GM18511 (cell line): Measurements from ENCODE around the gene FGL2.
"Not testable (repeated sequence)": the region's sequence is repeated elsewhere in the genome, so short reads cannot be mapped to it uniquely, and the experiment has no call there.

Source experiments
- ATAC-seq: cut with Tn5 transposase; IDR thresholded peaks from one replicate; pipeline ENCODE4 v1.9.1; 2021; ENCODE audit warnings: mild to moderate bottlenecking, moderate library complexity; ENCODE audit not compliant: unreplicated experiment

FGL2 gene

DNA sequence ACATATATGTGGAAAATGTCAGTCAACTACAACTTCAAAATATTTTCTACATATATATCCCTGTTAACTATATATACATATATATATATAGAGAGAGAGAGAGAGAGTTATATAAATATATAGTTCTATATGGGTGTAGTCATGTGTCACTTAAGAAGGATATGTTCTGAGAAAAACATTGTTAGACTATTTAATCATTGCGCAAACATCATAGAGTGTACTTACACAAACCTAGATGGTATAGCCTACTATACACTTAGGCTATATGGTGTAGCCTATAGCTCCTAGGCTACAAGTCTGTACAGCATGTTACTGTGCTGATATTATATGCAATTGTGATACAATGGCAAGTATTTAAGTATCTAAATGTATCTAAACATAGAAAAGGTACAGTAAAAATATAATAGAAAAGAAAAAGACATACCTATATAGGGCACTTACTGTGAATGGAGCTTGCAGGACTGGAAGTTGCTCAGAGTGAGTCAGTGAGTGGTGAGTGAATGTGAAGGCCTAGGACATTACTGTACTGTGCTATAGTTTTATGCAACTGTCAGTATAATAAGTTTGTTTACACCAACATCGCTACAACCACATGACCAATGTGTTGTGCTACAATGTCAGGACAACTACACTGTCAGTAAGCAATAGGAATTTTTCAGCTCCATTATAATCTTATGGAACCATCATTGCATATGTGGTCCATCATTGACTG is 18.0 kb upstream of the FGL2 start:
- ATAC-seq, result no peak

DNA sequence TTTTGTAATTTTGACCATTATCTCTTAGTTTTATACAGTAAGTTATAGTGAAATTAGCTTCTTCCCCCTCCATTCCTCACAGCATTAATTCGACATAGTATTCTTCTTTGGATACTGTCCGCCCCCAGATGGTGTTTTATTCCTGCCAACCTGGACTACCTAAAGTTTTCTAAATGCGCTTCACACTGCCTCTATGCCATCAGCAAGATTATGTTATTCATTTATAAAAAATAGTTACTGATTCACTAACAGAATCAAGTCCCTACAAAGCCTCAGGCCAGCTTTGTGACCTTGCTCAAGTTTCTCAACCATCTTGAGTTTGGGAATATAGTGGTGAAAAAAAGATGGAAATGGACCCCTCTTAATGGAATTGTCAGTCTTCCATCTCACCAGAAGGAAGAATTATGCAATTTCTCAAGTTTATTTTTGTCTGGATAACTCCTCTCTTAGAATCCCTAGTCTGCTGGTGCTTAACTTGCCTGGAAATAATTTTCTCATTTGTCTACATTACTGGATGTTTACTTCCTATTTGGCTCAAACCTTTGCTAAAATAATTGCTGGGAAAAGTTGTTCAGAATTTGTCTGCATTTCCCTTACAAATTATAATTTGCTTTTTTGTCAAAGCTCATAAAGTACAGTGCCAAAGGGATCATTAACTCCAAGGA is 16.7 kb upstream of the FGL2 start:
- ATAC-seq, result no peak

DNA sequence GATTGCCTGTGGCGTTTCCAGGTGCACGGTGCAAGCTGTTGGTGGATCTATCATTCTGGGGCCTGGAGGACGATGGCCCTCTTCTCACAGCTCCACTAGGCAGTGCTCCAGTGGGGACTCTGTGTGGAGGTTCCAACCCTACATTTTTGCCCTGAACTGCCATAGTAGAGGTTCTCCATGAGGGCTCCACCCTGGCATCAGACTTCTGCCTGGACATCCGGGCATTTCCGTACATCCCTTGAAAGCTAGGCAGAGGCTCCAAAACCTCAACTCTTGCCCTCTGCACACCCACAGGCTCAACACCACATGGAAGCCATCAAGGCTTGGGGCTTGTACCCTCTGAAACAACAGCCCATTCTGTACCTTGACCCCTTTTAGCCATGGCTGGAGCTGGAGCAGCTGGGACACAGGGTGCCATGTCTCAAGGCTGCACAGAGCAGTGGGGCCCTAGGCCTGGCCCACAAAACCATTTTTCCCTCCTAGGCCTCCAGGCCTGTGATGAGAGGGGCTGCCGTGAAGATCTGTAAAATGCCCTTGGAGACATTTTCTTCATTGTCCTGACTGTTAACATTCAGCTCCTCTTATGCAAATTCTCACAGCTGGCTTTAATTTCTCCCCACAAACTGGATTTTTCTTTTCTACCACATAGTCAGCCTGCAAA is 10.0 kb upstream of the FGL2 start:
- ATAC-seq, result no peak

DNA sequence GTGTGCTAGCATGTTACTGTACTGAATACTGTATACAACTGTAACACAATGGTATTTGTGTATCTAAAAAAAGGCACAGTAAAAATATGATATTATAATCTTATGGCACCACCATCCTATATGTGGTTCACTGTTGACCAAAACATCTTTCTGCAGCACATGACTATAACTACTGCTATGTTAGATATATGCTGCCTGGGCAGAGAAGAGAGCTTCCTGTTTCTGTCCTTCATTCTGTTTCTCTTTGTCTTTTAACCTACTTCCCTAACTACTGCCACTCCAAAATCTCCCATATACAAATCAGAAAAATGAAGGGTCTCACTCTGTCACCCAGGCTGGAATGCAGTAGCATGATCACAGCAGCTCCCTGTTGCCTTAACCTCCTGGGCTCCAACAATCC is 8.8 kb upstream of the FGL2 start:
- no peak for ATAC-seq

DNA sequence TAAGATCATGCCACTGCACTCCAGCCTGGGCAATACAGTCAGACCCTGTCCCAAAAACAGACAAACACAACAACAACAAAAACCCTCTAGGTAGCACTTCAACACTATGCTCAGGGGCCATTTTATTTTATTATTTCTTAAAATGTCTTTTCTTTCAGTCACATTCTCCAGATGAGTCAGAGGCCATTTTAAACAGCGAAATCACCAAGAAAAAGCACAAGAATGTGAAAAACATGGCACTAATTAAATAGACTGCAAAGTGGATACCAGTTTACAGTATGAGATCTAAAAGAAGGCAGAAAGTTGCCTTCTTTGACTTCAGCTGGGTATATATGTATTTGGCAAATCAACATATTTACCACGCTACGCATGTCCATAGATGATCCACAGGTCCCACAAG is 6.1 kb upstream of the FGL2 start:
- no peak for ATAC-seq

DNA sequence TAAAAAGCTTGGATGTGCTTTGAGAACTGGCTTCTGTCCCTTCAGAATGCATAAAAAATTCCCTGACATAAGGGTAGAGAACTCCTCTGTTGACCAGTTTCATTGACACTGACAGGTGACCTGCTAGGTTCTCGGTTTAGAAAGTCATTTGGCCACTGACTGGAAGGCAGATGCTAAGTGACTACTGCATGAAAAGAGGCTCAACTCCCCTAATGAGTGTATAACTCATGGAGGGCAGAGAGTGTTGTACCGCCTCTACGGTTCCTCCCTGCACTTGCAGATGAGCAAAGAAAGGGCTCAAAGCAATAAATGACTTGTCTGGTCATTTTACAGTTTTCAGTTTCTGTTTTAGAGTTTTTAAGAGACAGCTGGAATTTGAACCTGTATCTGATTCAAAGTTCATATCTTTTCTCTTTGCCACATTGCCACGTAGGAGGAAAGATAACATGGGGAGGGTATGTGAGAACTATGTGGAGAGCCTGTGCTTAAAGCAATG is 2.9 kb upstream of the FGL2 start:
- ATAC-seq, result peak; percentile 92

DNA sequence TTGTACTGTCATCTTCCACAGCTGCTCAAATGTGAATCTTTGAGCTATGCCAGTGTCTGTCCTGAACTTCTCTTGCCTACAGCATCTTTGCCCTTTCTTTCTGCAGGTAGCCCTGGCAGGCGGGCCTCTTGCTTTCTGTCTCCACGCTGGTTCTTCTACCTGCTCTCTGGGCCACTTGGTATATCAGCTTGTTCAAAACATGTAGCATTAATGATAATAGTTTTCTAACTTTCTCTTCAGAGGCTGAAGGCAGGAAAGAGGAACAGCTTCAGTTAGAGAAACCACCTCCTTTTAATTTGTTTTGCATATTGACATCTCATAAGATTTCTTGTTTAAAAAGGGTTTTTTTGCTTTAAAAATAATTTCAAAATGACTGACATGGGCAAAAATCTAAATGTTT is 923 bp upstream of the FGL2 start:
- no peak for ATAC-seq

DNA sequence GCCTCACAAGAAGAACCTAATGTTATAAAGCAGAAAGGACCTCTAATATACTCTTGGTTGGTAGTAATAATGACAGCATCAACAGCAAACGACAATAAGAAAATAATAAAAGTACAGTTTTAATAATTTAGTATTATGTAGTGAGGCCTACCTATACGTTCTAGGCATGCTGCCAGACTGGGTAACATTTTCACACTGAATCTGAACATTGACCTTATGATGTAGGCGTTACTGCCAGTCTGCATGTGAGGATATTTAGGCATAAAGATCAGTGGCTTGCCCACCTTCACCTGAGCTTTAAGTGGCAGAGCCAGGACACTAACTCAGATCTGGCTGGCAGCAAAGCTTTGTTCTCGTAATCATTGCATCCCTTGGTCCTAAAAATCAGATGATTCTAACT is 2.5 kb downstream of the FGL2 start:
- no peak for ATAC-seq

DNA sequence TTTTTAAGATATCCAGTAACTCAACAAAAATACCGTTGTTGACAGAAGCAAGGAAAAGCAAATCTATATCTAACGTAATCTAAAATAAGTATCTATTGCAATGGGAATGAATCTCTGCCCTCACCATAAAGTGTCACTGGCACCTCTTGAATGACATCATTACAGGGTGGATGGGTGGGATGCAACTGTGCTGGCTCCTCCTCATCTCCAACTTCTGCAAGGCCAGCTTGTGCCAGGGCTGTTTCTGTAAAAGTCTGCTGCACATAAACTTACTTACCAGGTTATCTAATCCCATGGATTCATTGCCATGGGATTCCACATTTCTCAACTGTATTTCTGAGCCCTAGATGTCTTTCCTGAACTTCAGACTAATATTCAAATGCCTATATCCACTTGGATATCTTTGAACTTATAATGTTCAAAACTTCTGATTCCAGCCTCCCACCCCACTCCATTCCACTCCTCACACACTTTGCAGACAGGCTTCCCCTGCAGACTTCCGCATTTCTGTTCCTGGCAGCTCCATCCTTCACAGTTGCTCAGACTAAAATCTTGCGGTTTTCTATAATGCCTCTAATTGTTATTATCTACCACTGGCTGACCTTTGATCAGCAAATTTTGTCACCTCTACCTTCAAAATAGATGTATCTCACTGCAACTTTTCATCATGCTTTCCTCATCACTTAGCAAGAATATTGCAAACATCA is 10.7 kb downstream of the FGL2 start:
- ATAC-seq, result peak; percentile 38

DNA sequence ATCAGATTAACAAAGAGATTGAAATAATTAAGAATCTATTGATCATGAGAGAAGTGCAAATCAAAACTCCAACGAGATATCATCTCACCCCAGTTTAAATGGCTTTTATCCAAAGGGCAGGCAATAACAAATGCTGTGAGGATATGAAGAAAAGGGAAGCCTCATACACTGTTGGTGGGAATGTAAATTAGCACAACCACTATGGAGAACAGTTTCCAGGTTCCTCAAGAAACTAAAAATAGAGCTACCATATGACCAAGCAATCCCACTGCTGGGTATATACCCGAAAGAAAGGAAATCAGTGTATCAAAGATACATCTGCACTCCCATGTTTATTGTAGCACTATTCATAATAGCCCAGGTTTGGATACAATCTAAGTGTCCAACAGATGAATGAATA is 13.8 kb downstream of the FGL2 start:
- ATAC-seq, result no peak

DNA sequence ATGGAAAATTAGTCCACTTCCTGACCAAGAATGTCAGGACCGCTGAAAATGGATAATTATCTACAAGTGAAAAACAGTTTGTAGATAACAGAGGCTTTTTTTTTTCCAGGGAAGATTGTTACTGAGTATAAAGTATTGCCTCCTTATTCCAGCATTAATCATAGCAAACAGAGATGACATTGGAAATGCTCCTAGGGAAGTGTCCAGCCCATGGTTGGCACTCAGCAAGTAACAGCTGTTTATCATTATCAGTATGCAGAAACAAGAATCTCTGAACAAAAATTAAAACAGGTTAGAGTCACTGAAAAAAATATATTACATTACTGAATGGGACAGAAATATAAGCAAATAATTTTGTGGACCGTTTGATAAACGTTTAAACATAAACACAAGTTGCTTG is 14.6 kb downstream of the FGL2 start:
- ATAC-seq, result no peak

DNA sequence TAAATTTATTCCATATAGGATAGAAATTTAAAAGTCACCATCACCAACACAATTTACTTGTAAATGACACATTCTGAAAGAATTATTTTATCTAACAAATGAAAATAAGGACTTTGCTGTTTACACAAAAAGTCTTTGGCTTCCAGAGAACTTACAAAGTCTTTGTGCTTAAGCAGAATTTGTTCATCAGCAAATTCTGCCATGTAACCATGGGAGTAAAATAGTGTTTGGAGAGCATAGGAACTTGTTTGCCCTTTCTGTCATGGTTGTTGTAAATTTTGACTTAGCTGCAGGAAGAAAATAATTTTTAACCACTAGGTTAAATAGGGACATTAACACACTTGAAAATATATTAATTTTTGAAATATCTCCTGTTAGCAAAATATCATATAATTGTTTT is 15.2 kb downstream of the FGL2 start:
- ATAC-seq, result no peak

DNA sequence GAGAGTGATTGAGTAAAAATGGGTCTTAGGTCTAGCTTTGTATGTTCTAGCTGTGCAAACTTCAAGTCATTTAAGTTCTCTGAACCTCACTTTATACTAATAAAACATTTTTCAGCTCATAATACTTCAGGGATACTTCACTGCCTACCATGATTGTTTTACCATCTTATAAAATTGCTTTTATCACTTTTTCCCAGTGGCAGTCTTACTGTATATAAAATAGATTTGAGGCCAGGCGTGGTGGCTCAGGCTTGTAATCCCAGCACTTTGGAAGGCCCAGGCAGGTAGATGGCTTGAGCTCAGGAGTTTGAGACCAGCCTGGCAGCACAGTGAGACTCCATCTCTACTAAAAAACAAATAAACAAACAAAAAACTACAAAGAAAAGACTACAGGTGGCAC is 17.4 kb downstream of the FGL2 start:
- no peak for ATAC-seq

DNA sequence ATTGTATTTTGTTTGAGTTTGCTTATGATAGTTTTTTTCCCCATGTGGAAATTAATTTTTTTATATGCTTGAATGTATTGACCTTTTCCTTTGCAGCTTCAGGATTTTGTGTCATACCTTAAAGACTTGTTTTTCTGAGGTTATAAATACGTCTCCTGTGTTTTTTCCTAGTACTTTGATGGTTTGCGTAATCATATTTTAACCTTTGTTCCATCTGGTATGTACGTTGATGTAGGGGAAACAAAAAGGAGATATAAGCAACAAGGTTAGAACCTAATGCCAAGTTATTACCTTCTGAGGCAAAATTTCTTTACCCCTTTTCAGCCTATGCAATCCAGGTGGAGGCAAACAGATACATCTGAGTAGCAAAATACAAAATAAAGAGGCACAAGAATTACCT is 17.9 kb downstream of the FGL2 start:
- ATAC-seq, result no peak

DNA sequence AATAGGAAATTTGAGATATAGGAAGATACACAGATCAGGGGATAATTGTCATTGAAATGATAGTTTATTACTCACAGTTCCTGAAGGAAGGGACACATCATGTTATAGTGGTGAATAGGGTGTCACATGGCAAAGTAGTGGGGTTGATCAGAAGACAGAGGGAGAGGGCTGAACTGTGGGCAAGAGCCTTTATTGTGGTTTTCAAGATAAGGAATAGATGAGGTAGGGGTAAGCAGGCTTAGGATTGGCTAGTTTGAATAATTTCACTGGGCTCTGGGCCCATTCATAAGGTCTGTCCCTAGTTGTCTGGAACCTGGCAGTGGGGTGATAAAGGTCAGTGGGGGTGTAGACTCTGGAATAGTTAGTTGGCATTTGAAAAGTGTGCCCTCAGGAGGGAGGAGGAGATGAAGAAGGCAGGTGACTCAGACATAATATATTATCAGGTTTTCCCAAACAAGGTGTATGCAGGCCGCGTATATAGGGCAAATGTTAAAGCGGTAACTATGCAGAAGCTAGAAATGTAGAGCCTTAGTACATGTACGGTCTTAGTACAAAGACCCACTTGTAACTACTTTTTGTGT is 18.5 kb downstream of the FGL2 start:
- ATAC-seq, result no peak

DNA sequence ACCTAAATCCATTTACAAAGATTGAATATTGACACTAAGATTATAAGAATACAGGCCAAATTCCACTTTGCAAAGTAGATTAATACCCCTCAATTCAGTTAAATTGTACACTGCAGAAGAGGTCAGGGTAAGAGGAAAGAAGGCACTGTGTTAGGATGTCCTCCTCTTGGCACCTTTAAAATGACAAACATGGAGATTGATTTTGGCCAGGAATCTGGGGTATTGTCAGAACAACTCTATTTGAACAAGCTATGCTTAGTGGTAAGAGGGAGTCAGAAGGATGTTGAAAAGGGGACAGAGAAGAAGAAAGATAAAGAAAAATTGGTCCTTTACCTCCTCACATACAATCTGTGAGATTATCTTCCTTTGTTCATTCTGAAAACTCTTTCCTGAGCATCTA is 21.6 kb downstream of the FGL2 start:
- ATAC-seq, result not testable (repeated sequence)

DNA sequence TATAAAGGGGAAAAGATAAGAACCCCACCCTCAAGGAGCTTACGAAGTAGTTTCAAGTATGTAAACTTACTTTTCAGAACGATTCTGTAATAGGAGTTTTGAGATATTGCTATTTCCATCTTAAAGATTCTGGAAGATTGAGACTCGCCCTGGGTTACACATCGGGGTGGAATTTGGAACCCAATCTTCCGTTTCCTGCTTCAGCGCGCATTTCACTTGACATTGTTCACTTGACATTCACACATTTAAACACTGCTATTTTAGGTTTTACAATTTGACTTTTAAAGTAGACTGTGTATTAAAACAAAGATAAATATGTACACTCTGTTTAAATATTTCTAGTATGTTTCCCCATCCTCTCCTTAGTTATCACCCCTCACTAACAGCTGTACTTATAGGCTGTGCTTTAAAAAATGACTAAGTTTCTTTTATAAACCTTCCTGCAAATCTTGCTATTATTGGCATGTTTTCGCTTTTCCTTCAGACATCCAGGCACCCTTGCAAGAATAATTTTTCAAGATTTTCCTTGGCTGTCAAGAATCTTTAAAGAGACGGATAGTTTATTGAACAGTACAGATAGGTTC is 22.2 kb downstream of the FGL2 start:
- ATAC-seq, result not testable (repeated sequence)

DNA sequence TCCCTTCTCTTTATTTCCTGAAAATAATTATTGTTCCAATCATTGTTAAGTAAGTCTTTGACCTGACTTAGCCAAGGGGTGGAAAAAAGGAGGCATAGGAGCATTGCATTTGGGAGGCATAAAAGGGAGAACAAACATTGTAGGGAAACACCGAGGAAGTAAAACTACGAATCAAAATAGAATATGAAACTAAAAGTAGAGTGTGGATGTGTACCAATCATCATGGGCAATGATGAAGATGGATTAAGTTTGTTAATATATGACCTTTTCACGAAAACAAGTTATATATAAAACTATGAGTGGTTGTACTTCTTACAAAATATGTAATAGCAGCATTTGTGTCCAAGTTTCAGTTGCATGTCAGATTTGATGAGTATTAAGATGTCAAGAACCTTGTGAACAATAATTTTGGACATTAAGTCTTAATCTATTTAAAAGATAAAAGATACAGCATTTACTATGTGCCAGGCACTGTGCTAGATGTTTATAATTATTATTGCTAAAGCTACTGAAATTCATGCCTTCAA is 24.3 kb downstream of the FGL2 start:
- peak; percentile 89 for ATAC-seq

DNA sequence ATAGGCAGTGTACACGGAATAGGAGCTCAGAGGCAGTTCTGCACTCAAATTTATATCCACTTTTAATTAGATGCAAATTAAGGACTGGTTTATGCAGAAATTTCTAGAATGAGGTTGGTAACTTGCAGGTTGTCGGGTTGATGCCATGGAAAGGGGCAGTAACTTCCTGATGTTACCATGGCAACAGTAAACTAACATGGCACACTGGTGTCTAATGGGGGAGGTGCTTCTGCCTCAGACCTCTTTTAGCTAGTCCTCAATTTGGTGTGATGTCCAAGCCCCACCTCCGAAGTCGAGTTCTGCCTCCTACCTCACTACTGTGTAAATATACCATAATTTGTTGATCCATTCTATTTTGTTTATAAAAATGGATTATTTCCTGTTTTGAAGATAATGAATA is 25.2 kb downstream of the FGL2 start:
- not testable (repeated sequence) for ATAC-seq

DNA sequence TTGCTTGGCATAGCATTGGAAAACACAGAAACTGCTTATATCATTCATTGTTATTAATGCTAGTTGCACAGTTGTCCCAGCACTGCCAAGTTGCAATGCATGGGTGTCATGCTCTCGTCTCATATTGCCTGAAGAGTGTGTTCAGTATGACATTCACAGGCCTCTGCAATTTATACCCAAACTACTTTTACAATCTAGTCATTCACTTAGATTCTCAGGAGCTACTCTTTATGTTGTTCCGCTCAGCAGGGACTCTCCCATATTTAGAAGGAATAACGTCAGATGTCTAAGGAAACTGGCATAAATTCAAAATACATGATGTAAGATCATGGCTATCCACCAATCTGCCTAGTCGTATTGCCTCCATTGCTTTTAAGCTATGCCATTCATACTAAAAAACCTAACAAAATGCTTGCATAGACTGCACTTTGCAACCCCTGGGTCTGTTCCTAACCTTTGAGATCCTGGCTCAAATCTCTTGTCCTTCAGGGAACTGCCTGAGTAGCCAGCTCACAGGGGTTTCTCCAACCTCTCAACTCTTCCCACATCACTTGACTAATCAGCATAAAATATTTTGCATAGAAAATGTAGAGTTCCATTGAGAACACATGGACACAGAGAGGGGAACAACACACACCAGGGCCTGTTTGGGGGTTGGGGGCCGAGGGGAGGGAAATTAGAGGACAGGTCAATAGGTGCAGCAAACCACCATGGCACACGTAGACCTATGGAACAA is 27.0 kb downstream of the FGL2 start:
- not testable (repeated sequence) for ATAC-seq
